SKM-1 treated with dmso at 0.1 percent for 144 hours (cell line): ENCODE data around the gene SLC25A13.
A peak's percentile ranks its signal among the peaks of the same experiment; 100 is the strongest.
"Not testable (repeated sequence)": the region's sequence is repeated elsewhere in the genome, so short reads cannot be mapped to it uniquely, and the experiment has no call there.

ENCODE experiments used
- DNase-seq: peaks from one replicate; lab custom pipeline; 2025; ENCODE audit not compliant: unreplicated experiment; lab: John Stamatoyannopoulos, UW

SLC25A13 gene

DNA sequence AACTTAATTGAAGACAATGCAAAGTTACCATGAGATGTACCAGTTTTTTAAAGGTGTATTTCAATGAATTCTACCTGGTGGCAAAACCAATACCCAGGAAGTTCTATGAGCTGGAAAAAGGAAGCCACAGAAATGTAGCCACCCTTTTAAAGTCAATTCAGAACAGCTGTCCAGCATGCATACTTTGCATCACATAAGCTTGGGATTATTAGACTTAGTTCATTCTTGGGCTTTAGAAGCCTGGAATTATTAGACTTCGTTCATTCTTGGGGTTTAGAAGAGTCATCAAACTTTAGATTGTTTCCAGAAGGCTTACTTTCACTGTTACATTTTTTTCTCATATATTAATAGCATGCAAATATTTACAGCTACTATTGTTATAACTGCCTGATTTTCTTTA is 20.9 kb downstream of the SLC25A13 start:
- DNase-seq = no peak

- DNase-seq = no peak
These were observed 21.4 kb downstream of the SLC25A13 start for GRCh38 chr7:96300502-96300901.

DNA sequence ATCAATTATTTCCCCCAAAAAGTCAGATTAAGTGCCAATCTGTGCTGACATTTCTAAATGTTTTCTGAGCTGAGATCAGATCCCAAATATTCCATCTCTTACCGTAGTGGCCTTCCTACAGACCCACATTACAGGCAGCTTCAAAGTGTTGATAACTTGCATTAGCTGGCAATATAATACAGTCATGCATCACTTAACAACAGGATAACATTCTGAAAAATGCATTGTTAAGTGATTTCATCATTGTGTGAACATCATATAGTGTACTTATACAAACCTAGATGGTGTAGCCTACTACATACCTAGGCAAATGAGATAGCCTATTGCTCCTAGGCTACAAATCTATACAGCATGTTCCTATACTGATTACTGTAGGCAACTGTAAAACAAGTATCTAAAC is 22.4 kb downstream of the SLC25A13 start:
- DNase-seq = no peak

- DNase-seq = no peak
These were observed 24.0 kb downstream of the SLC25A13 start for GRCh38 chr7:96297876-96298275.

DNA sequence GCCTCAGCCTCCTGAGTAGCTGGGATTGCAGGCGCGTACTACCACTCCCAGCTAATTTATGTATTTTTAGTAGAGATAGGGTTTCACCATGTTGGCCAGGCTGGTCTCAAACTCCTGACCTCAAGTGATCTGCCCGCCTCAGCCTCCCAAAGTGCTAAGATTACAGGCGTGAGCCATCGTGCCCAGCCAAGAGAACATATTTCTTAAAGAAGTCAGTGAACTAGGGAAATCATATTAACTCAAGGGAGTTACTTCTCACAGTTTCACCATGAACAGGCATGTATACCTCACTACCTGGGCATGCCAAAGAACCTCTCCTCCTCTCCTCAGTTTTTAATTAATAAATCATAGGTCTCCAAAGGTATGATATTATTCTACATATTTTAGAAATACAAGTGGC is 24.5 kb downstream of the SLC25A13 start:
- not testable (repeated sequence) for DNase-seq

DNA sequence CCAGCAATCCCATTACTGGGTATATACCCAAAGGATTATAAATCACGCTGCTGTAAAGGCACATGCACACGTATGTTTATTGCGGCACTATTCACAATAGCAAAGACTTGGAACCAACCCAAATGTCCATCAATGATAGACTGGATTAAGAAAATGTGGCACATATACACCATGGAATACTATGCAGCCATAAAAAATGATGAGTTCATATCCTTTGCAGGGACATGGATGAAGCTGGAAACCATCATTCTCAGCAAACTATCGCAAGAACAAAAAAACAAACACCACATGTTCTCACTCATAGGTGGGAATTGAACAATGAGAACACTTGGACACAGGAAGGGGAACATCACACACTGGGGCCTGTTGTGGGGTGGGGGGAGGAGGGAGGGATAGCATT is 28.0 kb downstream of the SLC25A13 start:
- not testable (repeated sequence) for DNase-seq

DNA sequence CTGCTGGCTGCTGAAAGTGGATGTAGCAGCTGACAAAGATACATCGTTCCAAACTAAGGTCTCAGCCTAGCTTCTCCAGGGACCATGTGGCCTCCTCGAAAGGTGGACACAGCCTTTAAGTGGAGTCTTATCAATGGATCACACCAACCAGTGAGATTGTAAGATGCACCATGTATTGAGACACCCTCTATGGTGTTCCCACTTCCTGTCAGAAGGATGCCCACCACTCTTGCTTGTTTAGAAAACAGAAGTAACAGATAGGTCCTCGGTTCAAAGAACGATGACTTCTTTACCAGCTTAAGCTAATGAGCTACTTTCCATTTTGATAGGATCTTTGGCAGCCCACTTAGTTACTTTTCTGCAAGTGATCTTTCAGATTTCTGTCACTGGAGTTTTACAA is 34.3 kb downstream of the SLC25A13 start:
- DNase-seq = no peak

GRCh38 chr7:96287132-96287531 is 34.8 kb downstream of the SLC25A13 start:
- DNase-seq = peak; percentile 31

DNA sequence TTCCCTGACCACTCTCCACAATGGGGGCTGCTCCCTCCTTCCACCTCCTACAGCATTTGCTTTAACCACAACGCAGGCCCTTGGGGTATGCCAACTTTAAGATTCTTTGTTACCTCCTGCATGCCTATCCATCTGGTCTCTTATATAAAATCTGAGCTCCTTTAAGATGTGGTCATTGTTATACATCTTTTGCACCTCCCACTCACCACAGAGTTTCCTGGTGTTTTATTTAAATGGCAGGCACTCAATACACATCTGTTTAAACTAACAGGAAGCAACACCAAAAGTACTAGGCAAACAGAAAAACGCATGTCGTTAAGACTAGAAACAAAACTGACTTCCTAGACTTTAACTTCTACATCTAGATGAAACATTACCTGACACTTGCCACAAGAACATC is 36.3 kb downstream of the SLC25A13 start:
- DNase-seq = no peak

DNA sequence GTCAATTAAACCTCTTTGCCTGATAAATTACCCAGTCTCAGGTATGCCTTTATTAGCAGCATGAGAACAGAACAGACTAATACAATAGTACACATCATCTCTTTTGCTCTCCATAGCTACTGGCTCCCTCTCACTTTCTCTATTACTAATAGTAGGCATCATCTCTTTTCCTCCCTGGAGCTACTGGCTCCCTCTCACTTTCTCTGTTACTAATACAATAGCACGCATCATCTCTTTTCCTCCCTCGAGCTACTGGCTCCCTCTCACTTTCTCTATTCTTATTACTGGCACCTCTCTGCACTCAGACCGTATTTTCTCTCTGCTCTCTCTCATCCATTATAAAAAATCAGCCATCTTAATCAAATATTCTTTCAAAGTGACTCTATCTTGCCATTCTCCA is 37.1 kb downstream of the SLC25A13 start:
- DNase-seq = no peak

DNA sequence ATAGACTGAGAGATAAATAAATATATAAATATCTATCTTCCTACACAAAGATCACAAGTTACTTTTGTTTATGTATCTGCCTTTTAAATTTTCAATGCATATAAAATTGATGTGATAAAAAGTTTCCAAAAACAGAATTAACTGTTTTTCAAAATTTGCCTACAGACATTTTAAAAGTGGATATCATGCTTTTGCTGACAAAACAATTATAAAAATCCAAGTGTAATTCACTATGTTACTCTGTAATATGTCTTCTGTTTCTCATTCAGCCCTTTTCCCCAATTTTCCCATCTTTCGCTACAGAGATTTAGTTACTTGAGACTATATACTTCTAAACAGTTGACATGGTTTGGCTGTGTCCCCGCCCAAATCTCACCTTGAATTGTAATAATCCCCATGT is 37.7 kb downstream of the SLC25A13 start:
- DNase-seq = no peak

DNA sequence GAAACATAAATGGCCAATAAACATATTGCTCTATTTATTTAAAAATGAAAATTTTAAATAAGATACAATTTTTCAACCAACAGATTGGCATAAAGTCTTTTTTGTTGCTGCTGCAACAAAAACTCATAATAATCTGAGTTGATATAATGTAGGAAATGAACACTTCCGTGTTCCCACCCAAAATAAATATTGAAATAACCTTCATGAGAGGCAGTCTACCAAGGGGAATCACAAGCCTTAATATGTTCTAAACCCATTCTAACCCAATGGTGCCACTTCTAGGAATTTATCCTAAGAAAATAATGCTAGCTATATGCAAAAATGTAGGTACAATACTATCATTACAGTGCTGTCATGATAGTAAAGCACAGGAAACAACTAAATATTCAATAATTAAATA is 39.1 kb downstream of the SLC25A13 start:
- DNase-seq = no peak

- no peak for DNase-seq
These were observed 44.0 kb downstream of the SLC25A13 start for GRCh38 chr7:96277921-96278320.

- DNase-seq = no peak
These were observed 45.9 kb downstream of the SLC25A13 start for GRCh38 chr7:96276019-96276418.

DNA sequence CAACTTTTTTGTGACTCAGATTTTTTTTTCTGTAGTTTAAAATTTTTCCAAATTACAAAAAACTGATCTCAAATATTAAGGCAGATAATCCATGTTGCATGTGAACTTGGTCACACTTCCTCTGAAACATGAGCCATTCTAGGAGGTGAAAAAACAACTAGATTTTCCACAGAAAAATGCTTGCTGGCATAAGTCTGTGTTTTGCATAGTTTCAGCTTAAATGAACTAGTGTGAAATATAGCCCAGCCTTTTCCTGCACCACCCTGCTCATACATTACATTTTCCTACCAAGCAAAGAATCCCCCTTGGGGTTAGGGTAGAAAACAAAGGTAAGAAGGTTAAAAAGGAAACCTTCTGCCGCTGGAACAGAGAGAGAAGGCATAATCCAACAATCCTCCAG is 48.2 kb downstream of the SLC25A13 start:
- no peak for DNase-seq

GRCh38 chr7:96269246-96269994 is 52.5 kb downstream of the SLC25A13 start:
- no peak for DNase-seq

DNA sequence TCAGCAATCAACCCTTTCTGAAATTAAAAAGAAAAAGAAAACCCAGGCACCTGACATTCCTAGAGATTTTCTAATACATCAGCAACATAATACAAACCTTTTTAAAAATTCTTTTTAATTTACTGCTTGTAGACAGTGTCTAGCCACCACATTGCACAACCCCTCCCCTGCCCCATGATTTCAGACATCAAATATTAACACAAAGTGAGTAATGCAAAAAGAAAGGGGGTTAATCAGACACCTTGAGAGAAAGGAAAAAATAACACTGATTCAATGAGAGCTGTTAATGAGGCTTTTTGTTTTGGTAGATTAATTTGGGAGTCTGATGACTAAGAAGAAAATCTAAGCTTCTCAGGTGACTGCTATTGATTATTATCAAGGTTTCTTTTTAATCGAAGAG is 55.3 kb downstream of the SLC25A13 start:
- no peak for DNase-seq

DNA sequence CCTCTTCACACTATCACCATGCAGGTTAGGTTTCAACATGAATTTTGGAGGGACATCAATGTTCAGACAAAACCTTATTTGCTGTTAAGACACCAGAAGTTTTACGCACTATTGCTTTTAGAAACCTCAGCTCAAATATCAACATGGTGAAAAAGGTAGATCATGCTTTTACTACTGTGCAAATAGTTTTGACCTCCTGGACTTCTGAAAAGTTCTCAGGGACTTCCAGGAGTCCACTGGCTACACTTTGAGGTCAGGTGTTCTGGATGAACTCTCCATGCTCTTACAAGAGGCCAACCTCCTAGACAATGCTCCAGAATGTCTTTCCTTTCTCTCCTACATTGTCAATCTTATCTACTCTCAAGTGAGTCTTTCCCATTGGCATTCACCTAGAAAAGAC is 55.9 kb downstream of the SLC25A13 start:
- no peak for DNase-seq

DNA sequence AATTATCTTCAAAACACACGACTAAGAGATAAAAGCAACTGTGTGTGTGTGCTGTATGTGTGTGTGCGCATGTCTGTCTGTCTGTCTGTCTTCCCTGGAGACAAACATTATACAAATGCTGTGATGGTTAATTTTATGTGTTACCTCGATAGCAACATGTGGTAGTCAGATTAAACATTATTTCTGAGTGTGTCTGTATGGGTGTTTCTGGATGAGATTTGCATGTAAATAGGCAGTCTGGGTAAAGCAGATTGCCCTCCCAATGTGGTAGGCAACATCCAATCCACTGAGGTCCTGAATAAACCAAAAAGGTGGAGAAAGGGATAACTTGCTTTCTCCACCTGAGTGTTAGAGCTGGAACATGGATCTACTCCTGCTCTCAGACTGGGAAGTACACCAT is 67.9 kb downstream of the SLC25A13 start:
- DNase-seq = no peak

GRCh38 chr7:96253441-96253840 is 68.5 kb downstream of the SLC25A13 start:
- no peak for DNase-seq

DNA sequence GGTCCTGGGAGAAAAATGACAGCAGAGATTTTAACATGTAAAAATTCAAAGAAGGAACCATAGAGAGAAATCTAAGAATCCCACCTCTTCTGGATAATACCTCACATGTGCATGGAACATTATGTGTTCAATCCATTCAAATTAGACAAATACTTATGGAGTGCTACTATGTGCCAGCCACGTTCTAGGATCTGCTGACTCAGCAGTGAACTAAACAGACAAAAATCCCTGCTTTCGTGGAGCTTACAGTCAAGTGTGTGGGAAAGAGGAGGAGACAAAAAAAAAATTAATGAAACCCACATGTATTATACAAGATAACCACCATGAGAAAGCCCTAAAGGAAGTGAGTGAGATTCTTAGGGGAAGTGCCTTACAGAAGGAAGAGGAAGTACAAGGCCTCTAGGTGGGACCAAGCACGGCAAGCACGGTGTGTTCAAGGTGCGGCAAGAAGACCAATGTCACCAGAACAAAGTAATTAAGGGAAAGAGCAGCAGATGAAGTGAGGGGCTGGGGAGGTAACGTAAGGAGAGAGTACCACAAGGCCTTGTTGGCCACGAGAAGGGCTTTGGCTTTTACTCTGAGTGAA is 71.0 kb downstream of the SLC25A13 start:
- peak; percentile 23 for DNase-seq

- no peak for DNase-seq
These were observed 73.5 kb downstream of the SLC25A13 start for GRCh38 chr7:96248405-96248804.

GRCh38 chr7:96246919-96247318 is 75.0 kb downstream of the SLC25A13 start:
- DNase-seq = no peak
